Measurements from ENCODE around the gene FBLL1.

The FBLL1 gene

DNA sequence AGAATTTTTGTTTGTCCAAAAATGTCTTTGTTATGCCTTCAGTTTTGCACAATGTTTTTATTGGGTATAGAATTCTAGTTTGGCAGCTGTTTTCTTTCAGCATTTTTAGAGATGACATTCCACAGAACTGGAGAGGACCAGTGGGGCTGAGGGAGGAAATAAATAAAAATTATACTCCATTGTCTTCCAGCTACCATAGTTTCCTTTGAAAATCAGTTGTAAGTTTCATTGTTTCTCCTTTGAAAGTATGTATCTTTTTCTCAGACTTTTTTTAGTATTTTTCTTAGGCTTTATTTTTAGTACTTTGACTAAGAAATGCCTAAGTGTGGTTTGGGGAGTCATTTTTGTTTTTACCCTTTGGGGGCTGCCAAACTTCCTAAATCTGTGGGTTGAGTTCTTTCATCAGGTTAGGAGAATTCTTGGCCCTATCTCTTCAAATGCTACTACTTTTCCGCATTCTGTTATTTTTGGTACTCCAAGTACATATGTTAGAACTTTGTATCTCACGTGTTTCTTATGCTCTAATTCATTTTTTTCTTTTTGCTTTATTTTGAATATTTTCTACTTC lies 15.2 kb upstream of the FBLL1 start:
- H2BK5ac ChIP-seq (ENCODE audit: low read length) = no peak overlapping the region
- no peak overlapping the region for H3K9ac ChIP-seq (ENCODE audit: low read depth, low read length, poor library complexity)
- no peak overlapping the region for H4K91ac ChIP-seq (ENCODE audit: low read depth, low read length, poor library complexity)
- no peak overlapping the region for H4K8ac ChIP-seq (ENCODE audit: low read depth, low read length)
- H3K79me1 ChIP-seq (ENCODE audit: low read depth, low read length) = no peaks in the 10 kb centered on the region
- no peak overlapping the region for H3K27ac ChIP-seq (replicated peaks; ENCODE audit: low read length)
- no peak overlapping the region for H2BK12ac ChIP-seq (ENCODE audit: low read length)
- no CpG with 5 or more reads among the region's 2 CpGs for WGBS, 2 donors (ENCODE audit: extremely low coverage in 2 of 2, insufficient read length in 2 of 2, insufficient replicate concordance in 1 of 2)
- no peak overlapping the region for H3K4ac ChIP-seq (ENCODE audit: low read length)
- H3K9me3 ChIP-seq (replicated peaks in 1 of 2; ENCODE audit: control insufficient read depth in 2 of 2, insufficient read depth in 1 of 2, low read depth in 1 of 2, low read length in 2 of 2) = peaks cover 1 to 31% of the 10 kb centered on the region in 2 donors
- peaks cover 28 to 99% of the 10 kb centered on the region in 2 donors for H3K36me3 ChIP-seq (replicated peaks in 1 of 2; ENCODE audit: control insufficient read depth in 2 of 2, insufficient read depth in 2 of 2, low read length in 2 of 2)
- no peak overlapping the region for H3K4me2 ChIP-seq (ENCODE audit: insufficient read depth, low read length, poor library complexity, severe bottlenecking)
- no peak overlapping the region for H3K4me3 ChIP-seq (ENCODE audit: low read length in 2 of 2)
- no peak overlapping the region for H2BK15ac ChIP-seq (ENCODE audit: low read length)
- no peak overlapping the region for H2AFZ ChIP-seq (ENCODE audit: low read length)
- H3K18ac ChIP-seq (ENCODE audit: low read length) = no peak overlapping the region
- H3K27me3 ChIP-seq (ENCODE audit: control insufficient read depth in 3 of 3, insufficient read depth in 3 of 3, low read depth in 1 of 3, low read length in 3 of 3) = no peaks in the 10 kb centered on the region
- no peak overlapping the region for H3K23ac ChIP-seq (ENCODE audit: low read depth, low read length, poor library complexity)
- H2AK5ac ChIP-seq (ENCODE audit: low read depth, low read length) = no peak overlapping the region
- no peak overlapping the region for H2BK120ac ChIP-seq (ENCODE audit: low read depth, low read length)
- no peak overlapping the region for H3K14ac ChIP-seq (ENCODE audit: low read length)
- DNase-seq (ENCODE audit: low spot score) = no peak
- H3K4me1 ChIP-seq (ENCODE audit: control insufficient read depth in 2 of 2, insufficient read depth in 1 of 2, low read depth in 1 of 2, low read length in 2 of 2) = no peaks in the 10 kb centered on the region

GRCh38 chr5:168525856-168526255 lies 3.2 kb upstream of the FBLL1 start:
- no peak overlapping the region for H3K4me3 ChIP-seq (ENCODE audit: low read length in 2 of 2)
- no peak overlapping the region for H3K4me2 ChIP-seq (ENCODE audit: insufficient read depth, low read length, poor library complexity, severe bottlenecking)
- H2AK5ac ChIP-seq (ENCODE audit: low read depth, low read length) = no peak overlapping the region
- no peak overlapping the region for H3K27ac ChIP-seq (replicated peaks; ENCODE audit: low read length)
- DNase-seq (ENCODE audit: low spot score) = no peak
- H3K36me3 ChIP-seq (replicated peaks in 1 of 2; ENCODE audit: control insufficient read depth in 2 of 2, insufficient read depth in 2 of 2, low read length in 2 of 2) = peaks cover 2 to 9% of the 10 kb centered on the region in 2 donors
- H2AFZ ChIP-seq (ENCODE audit: low read length) = no peak overlapping the region
- no peak overlapping the region for H2BK5ac ChIP-seq (ENCODE audit: low read length)
- peaks cover 0 to 12% (median 6%) of the 10 kb centered on the region in 3 experiments for H3K27me3 ChIP-seq (ENCODE audit: control insufficient read depth in 3 of 3, insufficient read depth in 3 of 3, low read depth in 1 of 3, low read length in 3 of 3)
- H4K8ac ChIP-seq (ENCODE audit: low read depth, low read length) = no peak overlapping the region
- no peak overlapping the region for H2BK12ac ChIP-seq (ENCODE audit: low read length)
- no peak overlapping the region for H2BK15ac ChIP-seq (ENCODE audit: low read length)
- no peak overlapping the region for H3K23ac ChIP-seq (ENCODE audit: low read depth, low read length, poor library complexity)
- peaks cover 0 to 6% of the 10 kb centered on the region in 2 donors for H3K4me1 ChIP-seq (ENCODE audit: control insufficient read depth in 2 of 2, insufficient read depth in 1 of 2, low read depth in 1 of 2, low read length in 2 of 2)
- no peak overlapping the region for H3K4ac ChIP-seq (ENCODE audit: low read length)
- no CpG with 5 or more reads among the region's 2 CpGs for WGBS, 2 donors (ENCODE audit: extremely low coverage in 2 of 2, insufficient read length in 2 of 2, insufficient replicate concordance in 1 of 2)
- peaks cover 4 to 6% of the 10 kb centered on the region in 2 donors for H3K9me3 ChIP-seq (replicated peaks in 1 of 2; ENCODE audit: control insufficient read depth in 2 of 2, insufficient read depth in 1 of 2, low read depth in 1 of 2, low read length in 2 of 2)
- H4K91ac ChIP-seq (ENCODE audit: low read depth, low read length, poor library complexity) = no peak overlapping the region
- H3K9ac ChIP-seq (ENCODE audit: low read depth, low read length, poor library complexity) = no peak overlapping the region
- no peak overlapping the region for H3K18ac ChIP-seq (ENCODE audit: low read length)
- peaks cover 4% of the 10 kb centered on the region for H3K79me1 ChIP-seq (ENCODE audit: low read depth, low read length)
- no peak overlapping the region for H2BK120ac ChIP-seq (ENCODE audit: low read depth, low read length)
- no peak overlapping the region for H3K14ac ChIP-seq (ENCODE audit: low read length)

GRCh38 chr5:168527756-168528295 lies 1.3 kb upstream of the FBLL1 start:
- DNase-seq (ENCODE audit: low spot score) = no peak
- WGBS, 2 donors (ENCODE audit: extremely low coverage in 2 of 2, insufficient read length in 2 of 2, insufficient replicate concordance in 1 of 2) = no CpG with 5 or more reads among the region's 4 CpGs

DNA sequence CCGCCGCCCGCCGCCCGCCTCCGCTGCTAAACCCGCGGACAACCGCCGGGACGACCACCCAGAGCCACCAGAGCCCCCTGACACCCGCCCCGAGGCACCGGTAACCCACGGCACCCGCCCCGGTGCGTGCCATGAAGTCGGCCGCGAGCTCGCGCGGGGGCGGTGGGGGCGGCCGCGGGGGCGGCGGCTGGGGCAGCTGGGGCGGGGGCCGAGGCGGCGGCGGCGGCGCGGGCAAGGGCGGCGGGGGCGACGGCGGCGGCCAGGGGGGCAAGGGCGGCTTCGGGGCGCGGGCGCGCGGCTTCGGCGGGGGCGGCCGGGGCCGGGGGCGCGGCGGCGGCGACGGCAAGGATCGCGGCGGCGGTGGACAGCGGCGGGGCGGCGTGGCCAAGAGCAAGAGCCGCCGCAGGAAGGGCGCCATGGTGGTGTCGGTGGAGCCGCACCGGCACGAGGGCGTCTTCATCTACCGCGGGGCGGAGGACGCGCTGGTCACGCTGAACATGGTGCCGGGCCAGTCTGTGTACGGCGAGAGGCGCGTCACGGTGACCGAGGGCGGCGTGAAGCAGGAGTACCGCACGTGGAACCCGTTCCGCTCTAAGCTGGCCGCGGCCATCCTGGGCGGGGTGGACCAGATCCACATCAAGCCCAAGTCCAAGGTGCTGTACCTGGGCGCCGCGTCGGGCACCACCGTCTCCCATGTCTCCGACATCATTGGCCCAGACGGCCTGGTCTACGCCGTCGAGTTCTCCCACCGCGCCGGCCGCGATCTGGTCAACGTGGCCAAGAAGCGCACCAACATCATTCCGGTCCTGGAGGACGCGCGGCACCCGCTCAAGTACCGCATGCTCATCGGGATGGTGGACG lies 499 bp downstream of the FBLL1 start:
- Histone ChIP-seq H2AFZ (ENCODE audit: low read length) (peak overlapping the region; percentile 87), H3K14ac (ENCODE audit: low read length) (peak overlapping the region; percentile 95), H4K91ac (ENCODE audit: low read depth, low read length, poor library complexity) (peak overlapping the region; percentile 76), H2BK12ac (ENCODE audit: low read length) (no peak overlapping the region), H3K18ac (ENCODE audit: low read length) (peak overlapping the region; percentile 57), H3K36me3 (replicated peaks in 1 of 2; ENCODE audit: control insufficient read depth in 2 of 2, insufficient read depth in 2 of 2, low read length in 2 of 2) (no peaks in the 10 kb centered on the region), H3K27ac (replicated peaks; ENCODE audit: low read length) (no peak overlapping the region), H3K4me2 (ENCODE audit: insufficient read depth, low read length, poor library complexity, severe bottlenecking) (peak overlapping the region; percentile 92), H4K8ac (ENCODE audit: low read depth, low read length) (peak overlapping the region; percentile 26), H3K79me1 (ENCODE audit: low read depth, low read length) (peaks cover 4% of the 10 kb centered on the region), H3K9ac (ENCODE audit: low read depth, low read length, poor library complexity) (peak overlapping the region; percentile 85), H3K4me3 (ENCODE audit: low read length in 2 of 2) (peak overlapping the region; percentile 48 to 80), H3K23ac (ENCODE audit: low read depth, low read length, poor library complexity) (peak overlapping the region; percentile 89), H2BK15ac (ENCODE audit: low read length) (no peak overlapping the region), H2AK5ac (ENCODE audit: low read depth, low read length) (peak overlapping the region; percentile 38), H3K27me3 (ENCODE audit: control insufficient read depth in 3 of 3, insufficient read depth in 3 of 3, low read depth in 1 of 3, low read length in 3 of 3) (peaks cover 0 to 12% (median 6%) of the 10 kb centered on the region in 3 experiments), H3K4ac (ENCODE audit: low read length) (no peak overlapping the region), H2BK5ac (ENCODE audit: low read length) (no peak overlapping the region), H3K9me3 (replicated peaks in 1 of 2; ENCODE audit: control insufficient read depth in 2 of 2, insufficient read depth in 1 of 2, low read depth in 1 of 2, low read length in 2 of 2) (peaks cover 4 to 6% of the 10 kb centered on the region in 2 donors), H3K4me1 (ENCODE audit: control insufficient read depth in 2 of 2, insufficient read depth in 1 of 2, low read depth in 1 of 2, low read length in 2 of 2) (peaks cover 0 to 6% of the 10 kb centered on the region in 2 donors), H2BK120ac (ENCODE audit: low read depth, low read length) (no peak overlapping the region)
- DNase-seq (ENCODE audit: low spot score) = peak; percentile 11
- WGBS, 2 donors (ENCODE audit: extremely low coverage in 2 of 2, insufficient read length in 2 of 2, insufficient replicate concordance in 1 of 2) = no CpG with 5 or more reads among the region's 125 CpGs

More at GRCh38 chr5:168527756-168528295, 1.3 kb upstream of the FBLL1 start:
- Histone ChIP-seq H3K79me1 (ENCODE audit: low read depth, low read length) (peaks cover 4% of the 10 kb centered on the region), H3K9ac (ENCODE audit: low read depth, low read length, poor library complexity) (no peak overlapping the region), H3K27me3 (ENCODE audit: control insufficient read depth in 3 of 3, insufficient read depth in 3 of 3, low read depth in 1 of 3, low read length in 3 of 3) (peaks cover 0 to 12% (median 6%) of the 10 kb centered on the region in 3 experiments), H2AK5ac (ENCODE audit: low read depth, low read length) (no peak overlapping the region), H3K18ac (ENCODE audit: low read length) (no peak overlapping the region), H3K27ac (replicated peaks; ENCODE audit: low read length) (no peak overlapping the region), H3K23ac (ENCODE audit: low read depth, low read length, poor library complexity) (no peak overlapping the region), H3K14ac (ENCODE audit: low read length) (no peak overlapping the region), H2BK120ac (ENCODE audit: low read depth, low read length) (no peak overlapping the region), H3K4me3 (ENCODE audit: low read length in 2 of 2) (no peak overlapping the region), H3K9me3 (replicated peaks in 1 of 2; ENCODE audit: control insufficient read depth in 2 of 2, insufficient read depth in 1 of 2, low read depth in 1 of 2, low read length in 2 of 2) (peaks cover 4 to 6% of the 10 kb centered on the region in 2 donors), H3K4ac (ENCODE audit: low read length) (no peak overlapping the region), H3K36me3 (replicated peaks in 1 of 2; ENCODE audit: control insufficient read depth in 2 of 2, insufficient read depth in 2 of 2, low read length in 2 of 2) (peaks cover 0 to 5% of the 10 kb centered on the region in 2 donors), H4K8ac (ENCODE audit: low read depth, low read length) (no peak overlapping the region), H2BK15ac (ENCODE audit: low read length) (no peak overlapping the region), H2AFZ (ENCODE audit: low read length) (no peak overlapping the region), H3K4me2 (ENCODE audit: insufficient read depth, low read length, poor library complexity, severe bottlenecking) (no peak overlapping the region), H2BK12ac (ENCODE audit: low read length) (no peak overlapping the region), H2BK5ac (ENCODE audit: low read length) (no peak overlapping the region), H4K91ac (ENCODE audit: low read depth, low read length, poor library complexity) (no peak overlapping the region), H3K4me1 (ENCODE audit: control insufficient read depth in 2 of 2, insufficient read depth in 1 of 2, low read depth in 1 of 2, low read length in 2 of 2) (peaks cover 0 to 6% of the 10 kb centered on the region in 2 donors)
